Measurements from ENCODE around the gene OR10J5. TPM values are rescaled to one million over a fixed set of nuclear protein-coding genes. Genes with fewer than 3 reads are reported as not detected.

OR10J5 gene
- total RNA-seq, 2 donors from 2014 or later, result not detected

- DNase-seq (ENCODE audit: low spot score), result no peak
- intact Hi-C loops (cut with DNase I), result no loop called here
Measured at GRCh38 chr1:159493354-159493753, 42.5 kb downstream of the OR10J5 start.

- intact Hi-C loops (cut with DNase I), result no loop called here
Measured at GRCh38 chr1:159492575-159493323, 43.1 kb downstream of the OR10J5 start.

More at GRCh38 chr1:159492575-159493323, 43.1 kb downstream of the OR10J5 start:
- DNase-seq (ENCODE audit: low spot score), result no peak

Other genes with a start within 250 kb of the OR10J5 start
- under 1 TPM; 0.71 to 0.93 TPM for gene FCER1A, start 233.7 kb downstream of the OR10J5 start, total RNA-seq
- not detected for gene OR10J4, start 103.8 kb downstream of the OR10J5 start, total RNA-seq
- gene OR10J1, start 96.3 kb downstream of the OR10J5 start, total RNA-seq, result not detected
- not detected for gene APCS, start 51.8 kb upstream of the OR10J5 start, total RNA-seq
- under 1 TPM; 0.33 to 0.65 TPM for gene CRP, start 178.6 kb upstream of the OR10J5 start, total RNA-seq
- gene DUSP23, start 245.0 kb upstream of the OR10J5 start, total RNA-seq, result 10 to 100 TPM; 36.0 to 36.9 TPM